IMR-90 (cell line): ENCODE results near the gene STK10. TPM values are rescaled to one million over a fixed set of nuclear protein-coding genes. Genes with fewer than 3 reads are reported as not detected.

Experiments used
- ATAC-seq: fragments of 200-7000 bp; cut with Tn5 transposase; 2 replicates; pipeline ENCODE4 v1.9.1; 2020; ENCODE audit warnings: low read depth, mild to moderate bottlenecking, moderate library complexity
- BruUV-seq: library from RNA; stranded (reverse); fragments of 400-500 nt; replicated peaks from 2 replicates; lab custom pipeline; 2021; lab: Mats Ljungman, UMichigan
- CTCF ChIA-PET: fragments of 300-600 bp; formaldehyde crosslinking; extraction: SDS; loops from one replicate; lab custom pipeline; 2021; ENCODE audit warnings: antibody characterized with exemption; lab: Yijun Ruan, JAX
- POLR2A ChIA-PET: fragments of 300-600 bp; sonication (Branson Sonifier 250); formaldehyde crosslinking; loops from one replicate; lab custom pipeline; 2022; ENCODE audit warnings: antibody characterized with exemption; ENCODE audit not compliant: unreplicated experiment; lab: Charles Lee
- DNase-seq: peaks from one replicate; pipeline ENCODE4 v3.0.0; 2013
- H2AFZ ChIP-seq: replicated peaks from 2 replicates; pipeline ENCODE3; 2013; ENCODE audit warnings: low read length, mild to moderate bottlenecking; ENCODE audit not compliant: poor library complexity
- H2AK5ac ChIP-seq: 2 replicates; pipeline ENCODE4 v1.6.1; 2013; ENCODE audit warnings: low read depth, low read length, inconsistent platforms
- H2AK9ac ChIP-seq: replicated peaks from 2 replicates; pipeline ENCODE3; 2013; ENCODE audit warnings: mild to moderate bottlenecking, low read depth, low read length, moderate library complexity; ENCODE audit not compliant: poor library complexity
- H2BK120ac ChIP-seq: 2 replicates; pipeline ENCODE4 v1.6.1; 2013; ENCODE audit warnings: low read depth, low read length, inconsistent platforms
- H2BK15ac ChIP-seq: 3 replicates; pipeline ENCODE4 v1.6.1; 2013; ENCODE audit warnings: low read depth, low read length, inconsistent platforms
- H2BK20ac ChIP-seq: 2 replicates; pipeline ENCODE4 v1.6.1; 2013; ENCODE audit warnings: low read depth, mild to moderate bottlenecking, inconsistent platforms, low read length, moderate library complexity
- H2BK5ac ChIP-seq: 2 replicates; pipeline ENCODE4 v1.6.1; 2013; ENCODE audit warnings: mild to moderate bottlenecking, low read depth, low read length, inconsistent platforms; ENCODE audit not compliant: poor library complexity, severe bottlenecking
- H3K14ac ChIP-seq: replicated peaks from 2 replicates; pipeline ENCODE4 v1.6.1; 2013; ENCODE audit warnings: low read depth, low read length, inconsistent platforms
- H3K18ac ChIP-seq: 2 replicates; pipeline ENCODE4 v1.6.1; 2013; ENCODE audit warnings: low read depth, low read length, control low read depth
- H3K23ac ChIP-seq: 2 replicates; pipeline ENCODE4 v1.6.1; 2013; ENCODE audit warnings: low read depth, low read length, inconsistent platforms
- H3K27ac ChIP-seq: 2 replicates; pipeline ENCODE4 v1.5.1; 2013; ENCODE audit warnings: mild to moderate bottlenecking, control low read depth, low read length; ENCODE audit not compliant: insufficient read depth
- H3K27me3 ChIP-seq: 2 replicates; pipeline ENCODE4 v1.6.1; 2013; ENCODE audit warnings: low read length; ENCODE audit not compliant: control insufficient read depth, insufficient read depth
- H3K36me3 ChIP-seq: 2 replicates; pipeline ENCODE4 v1.6.1; 2013; ENCODE audit warnings: low read length, mixed read lengths; ENCODE audit not compliant: control insufficient read depth, insufficient read depth
- H3K4ac ChIP-seq: 2 replicates; pipeline ENCODE4 v1.6.1; 2013; ENCODE audit warnings: low read depth, low read length, inconsistent platforms
- H3K4me1 ChIP-seq: 2 replicates; pipeline ENCODE4 v1.6.1; 2013; ENCODE audit warnings: low read length, mixed read lengths; ENCODE audit not compliant: control insufficient read depth, insufficient read depth
- H3K4me2 ChIP-seq: 2 replicates; pipeline ENCODE4 v1.6.1; 2013; ENCODE audit warnings: low read depth, mild to moderate bottlenecking, control low read depth, low read length, moderate library complexity
- H3K4me3 ChIP-seq: 2 replicates; pipeline ENCODE4 v1.5.1; 2013; ENCODE audit warnings: low read depth, mild to moderate bottlenecking, control low read depth, low read length, moderate library complexity; ENCODE audit not compliant: insufficient read depth
- H3K56ac ChIP-seq: 2 replicates; pipeline ENCODE4 v1.6.1; 2013; ENCODE audit warnings: low read length, inconsistent platforms; ENCODE audit not compliant: insufficient read depth; ENCODE audit errors: extremely low read depth
- H3K79me1 ChIP-seq, 2 experiments: 2 replicates each; pipeline ENCODE4 v1.6.1; 2013; ENCODE audit warnings: low read length in 2 of 2, inconsistent platforms in 1 of 2, low read depth in 1 of 2
- H3K9ac ChIP-seq: 2 replicates; pipeline ENCODE4 v1.6.1; 2013; ENCODE audit warnings: low read depth, low read length, control low read depth
- H3K9me1 ChIP-seq: 2 replicates; pipeline ENCODE4 v1.6.1; 2013; ENCODE audit warnings: low read length, inconsistent platforms; ENCODE audit not compliant: insufficient read depth
- H3K9me3 ChIP-seq: 2 replicates; pipeline ENCODE4 v1.6.1; 2013; ENCODE audit warnings: low read length; ENCODE audit not compliant: control insufficient read depth, insufficient read depth
- H4K20me1 ChIP-seq: 2 replicates; pipeline ENCODE4 v1.6.1; 2013; ENCODE audit warnings: low read length, inconsistent platforms; ENCODE audit not compliant: insufficient read depth
- H4K5ac ChIP-seq: 2 replicates; pipeline ENCODE4 v1.6.1; 2013; ENCODE audit warnings: mild to moderate bottlenecking, low read depth, low read length, control low read depth
- H4K8ac ChIP-seq, 2 experiments: 2 replicates each; pipeline ENCODE4 v1.6.1; 2013; ENCODE audit warnings: low read depth in 2 of 2, low read length in 2 of 2, control low read depth in 1 of 2, inconsistent platforms in 1 of 2
- H4K91ac ChIP-seq: 2 replicates; pipeline ENCODE4 v1.6.1; 2013; ENCODE audit warnings: low read depth, low read length, inconsistent platforms; ENCODE audit not compliant: insufficient read depth
- CHD1 ChIP-seq: IDR thresholded peaks from 2 replicates; pipeline ENCODE4 v1.6.1; 2012; ENCODE audit warnings: low read depth, low read length, improper control_type of control experiment
- MAFK ChIP-seq: IDR thresholded peaks from 2 replicates; pipeline ENCODE4 v1.6.1; 2012; ENCODE audit warnings: low read depth, low read length, improper control_type of control experiment
- POLR2A ChIP-seq: IDR thresholded peaks from 2 replicates; pipeline ENCODE4 v1.6.1; 2012; ENCODE audit warnings: mild to moderate bottlenecking, low read depth, low read length
- RAD21 ChIP-seq: IDR thresholded peaks from 2 replicates; pipeline ENCODE4 v1.6.1; 2012; ENCODE audit warnings: low read length, improper control_type of control experiment
- RCOR1 ChIP-seq: IDR thresholded peaks from 2 replicates; pipeline ENCODE4 v1.6.1; 2012; ENCODE audit warnings: mild to moderate bottlenecking, low read length, improper control_type of control experiment; ENCODE audit not compliant: insufficient replicate concordance
- SMC3 ChIP-seq: fragments of 150-350 bp; IDR thresholded peaks from 2 replicates; pipeline ENCODE4 v1.6.1; 2016; ENCODE audit warnings: low read depth, mild to moderate bottlenecking, antibody characterized with exemption, low read length, moderate library complexity
- WGBS, 2 experiments: methylation state at CpG; one replicate each; pipeline versions ENCODE4 v1.1.5 to v1.1.7; 2013; ENCODE audit warnings: missing lambda C conversion rate in 2 of 2; ENCODE audit not compliant: insufficient read length in 1 of 2; ENCODE audit errors: extremely low coverage in 2 of 2; 5-methylcytosine and 5-hydroxymethylcytosine counted together
- dilution Hi-C: fragments of 300-500 bp; cut with HindIII; formaldehyde crosslinking; loops from one replicate; pipeline ENCODE4 v1.14.3; 2018; ENCODE audit warnings: low sequenced_read_pairs; ENCODE audit not compliant: unreplicated experiment
- in situ Hi-C: fragments of 300-500 bp; cut with MboI; formaldehyde crosslinking; loops from 3 replicates; pipeline ENCODE4 v1.14.3; 2019; ENCODE audit warnings: low sequenced_read_pairs, inconsistent platforms, mixed read lengths
- intact Hi-C: fragments of 100-400 bp; cut with micrococcal nuclease; formaldehyde crosslinking; loops from 2 replicates; pipeline ENCODE4 v1.10.0; 2022
- polyA plus RNA-seq, 3 experiments: library from polyadenylated mRNA; depleted of rRNA; stranded (reverse); fragments of >200 nt; gene quantifications; 2 replicates each; pipeline ENCODE4 v1.2.3, GENCODE V29; 2012; ENCODE audit warnings: low replicate concordance in 1 of 3
- total RNA-seq: library from RNA; depleted of rRNA; stranded (reverse); fragments of >200 nt; gene quantifications from 2 replicates; pipeline ENCODE4 v1.2.3, GENCODE V29; 2012

Gene STK10
- total and polyA plus RNA-seq, 2 of the 4 experiments (the other 2 are of a cell fraction), result 15.4 to 18.5 TPM

DNA sequence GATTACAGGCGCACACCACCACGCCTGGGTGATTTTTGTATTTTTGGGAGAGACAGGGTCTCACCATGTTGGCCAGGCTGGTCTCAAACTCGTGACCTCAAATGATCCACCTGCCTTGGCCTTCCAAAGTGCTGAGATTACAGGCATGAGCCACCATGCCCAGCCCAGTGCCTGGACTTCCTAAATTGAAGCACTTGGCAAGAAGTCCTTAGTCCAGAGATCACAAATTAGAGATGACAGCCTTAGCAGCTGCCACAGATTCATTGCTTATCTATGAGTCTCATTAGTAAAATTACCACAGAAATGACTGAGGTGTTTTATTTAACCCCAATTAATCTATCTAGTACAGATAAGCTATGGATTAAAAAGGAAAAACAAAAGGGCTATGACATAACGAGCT is 25.1 kb upstream of the STK10 start:
- no peak for TF ChIP-seq RAD21
- no peak for TF ChIP-seq MAFK
- no peak for TF ChIP-seq POLR2A
- TF ChIP-seq CHD1, result no peak
- no peak for TF ChIP-seq SMC3
- TF ChIP-seq RCOR1, result no peak
- BruUV-seq, result no TSS peak
- no peak overlapping the region for H3K4me3 ChIP-seq
- no peak overlapping the region for H4K91ac ChIP-seq
- H3K14ac ChIP-seq, result no peak overlapping the region
- ChIA-PET POLR2A (no interaction called here), CTCF (interaction anchor here (0.5 kb wide), 1 partner anchor 39 kb away, joined by 3 read pairs; no protein-coding TSS in a partner anchor)
- H3K27me3 ChIP-seq, result no peaks in the 10 kb centered on the region
- H3K4me1 ChIP-seq, result peaks cover 1% of the 10 kb centered on the region; the same call in 1 of the 2 replicates
- H3K9me3 ChIP-seq, result no peaks in the 10 kb centered on the region
- dilution Hi-C loops (no loop called here), in situ Hi-C loops (no loop called here), intact Hi-C loops (no loop called here)
- no peak overlapping the region for H2AFZ ChIP-seq
- no peak overlapping the region for H2BK20ac ChIP-seq
- no peak overlapping the region for H2AK9ac ChIP-seq
- DNase-seq (no peak), ATAC-seq (no peak)
- no peak overlapping the region for H3K9ac ChIP-seq
- no peak overlapping the region for H4K8ac ChIP-seq
- H4K5ac ChIP-seq, result no peak overlapping the region
- peaks cover 17% of the 10 kb centered on the region for H3K36me3 ChIP-seq
- no peak overlapping the region for H3K23ac ChIP-seq
- H2BK15ac ChIP-seq, result no peak overlapping the region
- no peak overlapping the region for H3K4ac ChIP-seq
- H3K79me1 ChIP-seq, result peaks cover 26 to 62% of the 10 kb centered on the region in 2 experiments
- no peak overlapping the region for H2AK5ac ChIP-seq
- no peak overlapping the region for H3K27ac ChIP-seq
- peaks cover 19% of the 10 kb centered on the region; the same call in 1 of the 2 replicates for H4K20me1 ChIP-seq
- H3K56ac ChIP-seq, result no peak overlapping the region
- no peak overlapping the region for H3K18ac ChIP-seq
- H2BK5ac ChIP-seq, result no peak overlapping the region
- no peak overlapping the region for H3K4me2 ChIP-seq
- H2BK120ac ChIP-seq, result no peak overlapping the region
- H3K9me1 ChIP-seq, result 0 out of 2 replicates have a peak, but pooled peaks cover 3% of the 10 kb centered on the region
- WGBS, 2 experiments, result 100% methylated on average over 1 of the region's 4 CpGs; no CpG with 5 or more reads in 1 of the 2 experiments
